Mucosa of rectum (tissue), 2 donors: ENCODE data around the gene PLET1.

Experiments
- H3K27ac ChIP-seq, 2 donors: one replicate each; pipeline ENCODE4 v1.7.0; 2013; ENCODE audit warnings: inconsistent platforms in 2 of 2, low read depth in 2 of 2, low read length in 2 of 2
- H3K27me3 ChIP-seq, 2 donors: one replicate each; pipeline ENCODE4 v1.7.0; 2013; ENCODE audit warnings: low read length in 2 of 2; ENCODE audit not compliant: control insufficient read depth in 2 of 2, insufficient read depth in 2 of 2
- H3K36me3 ChIP-seq, 2 donors: one replicate each; pipeline ENCODE4 v1.7.0; 2013; ENCODE audit warnings: low read length in 2 of 2; ENCODE audit not compliant: control insufficient read depth in 2 of 2, insufficient read depth in 2 of 2
- H3K4me1 ChIP-seq, 2 donors: one replicate each; pipeline ENCODE4 v1.7.0; 2013; ENCODE audit warnings: low read length in 2 of 2, mild to moderate bottlenecking in 1 of 2; ENCODE audit not compliant: control insufficient read depth in 2 of 2, insufficient read depth in 2 of 2
- H3K4me3 ChIP-seq, 2 donors: one replicate each; pipeline ENCODE4 v1.7.0; 2013; ENCODE audit warnings: low read length in 2 of 2
- H3K9ac ChIP-seq, 2 donors: one replicate each; pipeline ENCODE4 v1.7.0; 2013; ENCODE audit warnings: low read length in 2 of 2, low read depth in 1 of 2, mild to moderate bottlenecking in 1 of 2
- H3K9me3 ChIP-seq, 2 donors: one replicate each; pipeline ENCODE4 v1.7.0; 2013; ENCODE audit warnings: low read length in 2 of 2; ENCODE audit not compliant: control insufficient read depth in 2 of 2
- donor health status: healthy.
- donor health status: Normal muscosa, but diverticular disease.

The PLET1 gene, protein sequence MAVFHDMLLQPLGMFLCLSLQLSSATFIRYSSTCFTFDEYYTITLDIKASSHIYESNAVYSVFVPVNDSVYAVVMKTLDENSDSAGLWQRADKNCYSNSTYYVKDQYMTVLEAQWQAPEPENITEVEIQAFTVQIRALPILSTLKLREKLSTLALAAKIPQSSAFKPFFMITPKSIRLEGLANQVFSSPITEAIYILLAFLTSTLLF

DNA sequence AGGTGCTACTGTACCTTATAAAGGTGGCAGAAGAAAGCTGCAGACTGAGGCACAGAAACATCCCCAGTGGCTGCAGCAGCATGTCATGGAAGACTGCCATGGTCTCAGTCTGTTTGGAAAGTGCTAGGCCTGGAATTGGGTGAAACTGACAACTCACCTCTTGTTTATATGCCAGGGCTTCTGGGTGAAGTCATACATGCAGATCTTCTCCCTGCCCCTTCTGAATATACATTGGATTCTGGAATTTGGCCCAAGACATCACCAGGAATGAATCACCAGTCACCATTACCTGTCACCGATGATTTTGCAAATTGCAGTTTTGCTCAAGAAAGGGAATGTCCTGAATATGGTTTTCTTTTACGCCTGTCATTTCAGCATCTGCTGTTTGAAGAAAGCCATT lies at the start of gene PLET1:
PLET1 (minus strand) TSS at position 371 of the 400 bp plus-strand sequence; CDS start at position 100, 271 bp downstream.
- Histone ChIP-seq H3K9ac (no peak within 1 kb of the TSS), H3K9me3 (no peaks in the 10 kb centered on the region), H3K27ac (no peak within 1 kb of the TSS), H3K36me3 (no peaks in the 10 kb centered on the region), H3K27me3 (no peaks in the 10 kb centered on the region), H3K4me3 (no peak within 1 kb of the TSS), H3K4me1 (no peaks in the 10 kb centered on the region)

DNA sequence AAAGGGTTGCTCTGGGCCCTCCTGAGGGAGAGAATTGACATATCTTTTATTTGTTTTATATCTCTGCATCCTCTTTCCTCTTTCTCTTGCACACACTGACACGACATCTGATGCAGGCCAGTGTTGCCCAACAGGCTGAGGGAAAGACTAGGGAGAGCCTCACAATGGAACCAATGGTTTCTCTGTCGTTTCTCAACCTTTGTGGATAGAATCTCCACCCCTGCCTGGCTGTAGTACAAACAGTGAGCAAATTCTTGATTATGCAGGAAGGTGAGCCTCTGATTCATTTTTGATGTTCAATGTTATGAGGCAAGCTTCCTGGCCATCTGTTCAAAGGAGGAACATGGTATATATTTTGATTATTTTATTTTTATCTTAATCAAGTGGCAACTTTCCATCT lies 49.8 kb upstream of the PLET1 start:
- Histone ChIP-seq H3K27me3 (no peaks in the 10 kb centered on the region), H3K4me3 (no peak overlapping the region), H3K9ac (no peak overlapping the region), H3K27ac (no peak overlapping the region), H3K4me1 (no peaks in the 10 kb centered on the region), H3K9me3 (peaks cover 2 to 3% of the 10 kb centered on the region in 2 donors), H3K36me3 (no peaks in the 10 kb centered on the region)

DNA sequence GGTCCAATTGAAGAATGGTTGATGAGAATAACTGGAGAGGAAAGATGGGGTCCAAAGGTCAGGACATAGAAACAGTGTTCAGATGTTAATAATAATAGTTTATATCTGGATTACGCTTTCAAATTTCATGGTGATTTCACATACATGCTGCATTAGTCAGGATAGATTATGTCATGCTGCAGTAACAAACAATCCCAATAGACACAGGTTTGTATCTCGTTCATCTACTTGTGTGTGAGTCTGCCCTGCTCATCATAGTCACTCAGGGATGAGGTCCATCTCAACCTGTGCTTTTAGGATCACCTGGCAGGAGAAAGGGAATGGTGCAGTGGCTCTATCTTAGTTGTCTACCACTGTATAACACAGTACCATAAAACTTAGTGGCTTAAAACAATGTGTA lies 48.0 kb upstream of the PLET1 start:
- Histone ChIP-seq H3K27ac (no peak overlapping the region), H3K4me1 (no peaks in the 10 kb centered on the region), H3K27me3 (no peaks in the 10 kb centered on the region), H3K9ac (no peak overlapping the region), H3K9me3 (peaks cover 2 to 3% of the 10 kb centered on the region in 2 donors), H3K4me3 (no peak overlapping the region), H3K36me3 (no peaks in the 10 kb centered on the region)

DNA sequence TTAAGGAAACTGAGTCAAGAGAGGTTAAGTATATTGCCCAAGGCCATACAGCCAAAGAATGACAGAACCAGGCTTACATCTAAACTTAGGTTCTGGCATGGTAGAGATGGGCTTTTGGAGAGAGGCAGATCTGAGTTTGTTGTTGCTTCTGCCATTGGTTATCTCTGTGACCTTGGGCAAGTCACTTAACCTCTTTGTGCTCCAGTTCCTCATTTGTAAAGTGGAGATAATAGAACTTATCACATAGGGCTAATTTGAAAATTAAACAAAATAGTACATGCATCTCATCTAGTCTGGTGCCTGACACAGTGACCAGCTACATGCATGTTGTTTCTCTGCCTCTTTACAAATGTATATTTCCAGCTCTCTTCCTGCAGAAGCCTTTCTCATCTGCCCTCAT lies 47.0 kb upstream of the PLET1 start:
- H3K27me3 ChIP-seq, result no peaks in the 10 kb centered on the region
- H3K4me1 ChIP-seq, result no peaks in the 10 kb centered on the region
- H3K9me3 ChIP-seq, result peaks cover 2 to 3% of the 10 kb centered on the region in 2 donors
- no peaks in the 10 kb centered on the region for H3K36me3 ChIP-seq
- H3K9ac ChIP-seq, result no peak overlapping the region
- no peak overlapping the region for H3K4me3 ChIP-seq
- H3K27ac ChIP-seq, result no peak overlapping the region

DNA sequence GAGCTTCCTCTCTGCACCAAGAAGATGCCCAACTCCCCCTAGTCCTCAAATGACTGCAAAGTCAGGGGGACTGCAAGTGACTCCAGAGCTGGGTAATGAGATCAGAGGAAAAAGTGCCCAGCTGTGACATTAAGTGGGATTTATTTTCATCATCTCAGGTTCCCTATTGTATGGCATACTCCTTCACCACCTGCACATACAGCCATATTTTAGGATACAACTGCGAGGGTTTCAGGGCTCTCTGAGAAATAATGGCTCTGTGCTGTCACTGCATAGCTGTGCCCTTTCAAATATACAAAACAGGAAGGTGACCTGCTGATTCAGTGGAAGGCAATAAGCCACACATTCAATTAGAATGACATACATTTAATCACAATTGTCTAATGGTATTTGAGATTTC lies 45.6 kb upstream of the PLET1 start:
- Histone ChIP-seq H3K9me3 (peaks cover 2 to 3% of the 10 kb centered on the region in 2 donors), H3K4me3 (no peak overlapping the region), H3K9ac (no peak overlapping the region), H3K27ac (no peak overlapping the region), H3K4me1 (peaks cover 0 to 5% of the 10 kb centered on the region in 2 donors), H3K27me3 (no peaks in the 10 kb centered on the region), H3K36me3 (no peaks in the 10 kb centered on the region)

DNA sequence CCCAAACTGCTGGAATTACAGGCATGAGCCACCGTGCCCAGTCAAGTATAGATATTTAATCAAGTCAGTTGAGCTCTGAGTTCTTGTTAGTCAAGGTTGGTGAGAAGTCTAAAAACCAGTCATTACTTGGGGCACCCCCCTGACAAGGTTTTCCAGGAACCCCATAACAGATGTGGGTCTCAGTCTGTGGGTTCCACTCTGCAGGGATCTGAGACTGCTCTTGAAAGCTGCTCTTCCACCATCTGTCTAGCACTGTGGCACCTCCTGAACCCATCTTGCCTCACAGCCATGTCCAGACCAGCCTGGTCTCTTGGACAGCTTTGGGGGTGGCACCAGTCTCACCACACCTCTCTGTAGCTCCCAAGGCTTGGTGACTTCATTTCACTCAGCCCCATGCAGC lies 44.3 kb upstream of the PLET1 start:
- no peak overlapping the region for H3K4me3 ChIP-seq
- no peak overlapping the region for H3K9ac ChIP-seq
- H3K36me3 ChIP-seq, result no peaks in the 10 kb centered on the region
- no peak overlapping the region for H3K27ac ChIP-seq
- peaks cover 0 to 5% of the 10 kb centered on the region in 2 donors for H3K4me1 ChIP-seq
- peaks cover 2 to 3% of the 10 kb centered on the region in 2 donors for H3K9me3 ChIP-seq
- no peaks in the 10 kb centered on the region for H3K27me3 ChIP-seq

DNA sequence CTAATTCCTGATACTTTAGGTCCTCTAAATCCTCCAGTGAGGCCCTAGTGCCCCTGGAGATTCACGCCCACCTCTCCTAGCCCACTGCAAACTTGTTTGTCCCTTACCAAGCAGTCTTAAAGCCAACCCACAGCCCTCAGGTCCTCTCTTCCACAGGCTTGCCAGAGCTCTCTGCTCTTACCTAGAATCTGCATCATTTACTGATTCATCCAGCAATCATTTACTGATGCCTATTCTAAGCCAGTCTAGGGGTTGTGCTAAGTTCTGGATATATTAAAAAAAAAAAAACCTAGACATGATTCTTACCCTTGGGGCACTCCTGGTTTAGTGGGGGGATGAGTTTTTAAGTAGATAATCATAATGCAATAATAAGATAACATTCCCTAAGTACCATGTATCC lies 43.0 kb upstream of the PLET1 start:
- no peak overlapping the region for H3K27ac ChIP-seq

DNA sequence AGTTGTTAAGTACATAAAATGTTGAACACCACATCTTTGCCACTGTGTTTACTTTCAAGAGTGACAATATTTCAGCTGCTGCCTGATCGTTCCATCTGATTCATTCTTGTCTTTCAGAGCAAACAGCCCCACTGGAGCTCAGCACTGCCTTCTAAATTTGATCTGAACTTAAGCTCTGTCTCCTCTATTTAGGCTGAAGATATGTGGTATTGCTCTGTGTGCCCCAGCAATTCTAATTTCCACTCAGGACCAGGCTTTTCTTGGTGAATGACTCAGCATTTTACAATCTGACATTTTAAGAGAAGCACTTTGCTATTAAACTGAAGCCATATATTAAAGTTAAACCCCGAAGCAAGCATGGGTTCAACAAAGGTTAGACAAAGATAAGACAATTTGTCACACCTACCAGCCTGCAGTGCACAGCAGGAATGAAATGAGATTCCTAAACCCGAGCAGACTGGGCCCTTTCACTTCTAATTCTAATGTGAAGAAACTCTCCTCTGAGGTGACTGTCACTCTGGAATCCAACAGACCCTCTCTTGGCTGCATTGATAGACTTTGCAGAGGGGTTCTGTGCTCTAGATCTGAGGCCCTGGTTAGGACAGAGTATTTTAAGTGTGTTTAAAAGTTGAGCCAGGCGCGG lies 41.7 kb upstream of the PLET1 start:
- H3K9ac ChIP-seq, result no peak overlapping the region
- no peaks in the 10 kb centered on the region for H3K27me3 ChIP-seq
- H3K36me3 ChIP-seq, result peaks cover 0 to 1% of the 10 kb centered on the region in 2 donors
- no peak overlapping the region for H3K4me3 ChIP-seq
- no peak overlapping the region for H3K27ac ChIP-seq
- peaks cover 0 to 5% of the 10 kb centered on the region in 2 donors for H3K4me1 ChIP-seq
- H3K9me3 ChIP-seq, result no peaks in the 10 kb centered on the region

More for the DNA sequence above, 43.0 kb upstream of the PLET1 start:
- Histone ChIP-seq H3K9me3 (peaks cover 0 to under 1% of the 10 kb centered on the region in 2 donors), H3K4me3 (no peak overlapping the region), H3K36me3 (no peaks in the 10 kb centered on the region), H3K27me3 (no peaks in the 10 kb centered on the region), H3K4me1 (peaks cover 0 to 5% of the 10 kb centered on the region in 2 donors), H3K9ac (no peak overlapping the region)

DNA sequence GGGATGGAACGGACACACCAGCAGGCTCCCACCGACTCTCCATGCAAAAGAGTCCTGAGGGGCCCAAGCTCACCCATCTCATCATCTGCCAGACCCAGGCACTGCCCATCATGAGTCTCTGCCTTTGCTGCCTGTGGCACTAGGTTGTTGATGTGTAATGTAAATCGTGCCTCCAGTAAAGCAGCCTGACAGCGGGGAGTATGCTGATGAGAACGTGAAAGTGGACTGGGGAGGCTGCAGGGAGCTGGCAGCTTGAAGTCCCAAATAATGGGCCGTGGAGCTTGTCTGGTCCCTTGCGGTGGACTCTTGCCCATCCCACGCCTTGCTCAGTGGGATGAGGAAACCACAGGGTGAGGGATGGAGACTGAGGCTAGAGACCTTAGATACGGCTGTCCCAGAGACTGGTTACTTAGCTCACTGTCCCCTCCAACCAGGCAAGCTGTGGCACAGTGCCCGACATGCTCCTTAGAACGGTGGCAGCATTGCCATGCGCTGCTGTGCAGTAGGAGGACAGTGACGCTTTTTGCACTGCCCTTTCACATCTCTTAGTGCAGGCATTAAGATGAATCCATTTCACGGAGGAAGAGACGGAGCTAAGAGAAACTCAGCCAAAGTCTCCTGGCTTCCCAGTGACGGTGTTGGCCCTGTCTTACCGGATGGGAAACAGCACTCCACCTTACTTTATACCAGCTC lies 39.6 kb upstream of the PLET1 start:
- no peaks in the 10 kb centered on the region for H3K9me3 ChIP-seq
- peaks cover 0 to 3% of the 10 kb centered on the region in 2 donors for H3K36me3 ChIP-seq
- no peak overlapping the region for H3K9ac ChIP-seq
- H3K4me3 ChIP-seq, result no peak overlapping the region
- H3K27me3 ChIP-seq, result no peaks in the 10 kb centered on the region
- no peak overlapping the region for H3K27ac ChIP-seq
- peaks cover 0 to 5% of the 10 kb centered on the region in 2 donors for H3K4me1 ChIP-seq

DNA sequence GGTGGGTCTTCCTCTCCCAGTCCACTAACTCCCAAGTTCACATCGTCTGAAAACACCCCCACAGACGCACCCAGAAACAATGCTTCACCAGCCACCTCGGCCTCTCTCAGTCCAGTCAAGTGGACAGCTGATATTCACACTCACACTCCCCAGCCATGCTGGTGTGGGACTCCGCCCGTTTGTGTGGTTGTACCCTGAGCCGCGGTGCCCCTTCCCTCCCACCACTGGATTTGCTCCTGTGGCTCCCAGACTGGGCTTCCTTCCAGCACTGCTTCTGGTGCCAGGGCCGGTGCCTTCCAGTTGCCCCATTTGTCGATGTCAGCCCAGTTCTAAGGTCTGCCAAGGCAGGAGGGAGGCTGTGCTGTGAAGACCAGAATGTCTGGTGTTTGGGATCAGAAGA lies 37.9 kb upstream of the PLET1 start:
- H3K27ac ChIP-seq, result no peak overlapping the region
- no peaks in the 10 kb centered on the region for H3K9me3 ChIP-seq
- no peak overlapping the region for H3K9ac ChIP-seq
- H3K36me3 ChIP-seq, result peaks cover 0 to 3% of the 10 kb centered on the region in 2 donors
- H3K4me1 ChIP-seq, result peaks cover 0 to 5% of the 10 kb centered on the region in 2 donors
- no peak overlapping the region for H3K4me3 ChIP-seq
- H3K27me3 ChIP-seq, result no peaks in the 10 kb centered on the region
